AG04450 (cell line): ENCODE measurements around the gene FPR1. TPM values are rescaled to one million over a fixed set of nuclear protein-coding genes. Genes with fewer than 3 reads are reported as not detected.

Source experiments
- CTCF ChIA-PET: fragments of 300-600, 350-600 bp; formaldehyde crosslinking; extraction: SDS; loops from one replicate; lab custom pipeline; 2022; ENCODE audit warnings: antibody characterized with exemption, inconsistent platforms; lab: Charles Lee
- POLR2A ChIA-PET: fragments of 350-600 bp; formaldehyde crosslinking; extraction: SDS; loops from one replicate; lab custom pipeline; 2021; ENCODE audit warnings: antibody characterized with exemption, inconsistent platforms; lab: Yijun Ruan, JAX
- DNase-seq: peaks from one replicate; pipeline ENCODE4 v3.0.0-alpha.2; 2011; ENCODE audit warnings: low read depth, low spot score
- H3K27ac ChIP-seq: one replicate; pipeline ENCODE4 v1.5.1; 2012; ENCODE audit warnings: low read depth, low read length, control low read depth
- H3K27me3 ChIP-seq: one replicate; pipeline ENCODE4 v1.6.0; 2012; ENCODE audit warnings: low read length; ENCODE audit not compliant: control insufficient read depth, insufficient read depth
- H3K4me3 ChIP-seq: 2 replicates; pipeline ENCODE4 v1.5.1; 2011; ENCODE audit warnings: mild to moderate bottlenecking, low read depth, low read length, control low read depth
- H3K9me3 ChIP-seq: 2 replicates; pipeline ENCODE4 v1.5.1; 2012; ENCODE audit warnings: low read length; ENCODE audit not compliant: control insufficient read depth, insufficient read depth
- CTCF ChIP-seq: IDR thresholded peaks from 2 replicates; pipeline ENCODE4 v1.5.1; 2011; ENCODE audit warnings: low read depth, low read length, control low read depth, inconsistent platforms
- polyA plus RNA-seq: library from polyadenylated mRNA; depleted of rRNA; stranded (reverse); fragments of >200 nt; gene quantifications from 2 replicates; pipeline ENCODE4 v1.2.3, GENCODE V29; 2011

The FPR1 gene
- polyA plus RNA-seq, 1 experiment: not detected

GRCh38 chr19:51792932-51793331 lies 41.3 kb upstream of the FPR1 start:
- no peak for DNase-seq

GRCh38 chr19:51789061-51789795 lies 37.5 kb upstream of the FPR1 start:
- no peak for DNase-seq
- ChIA-PET POLR2A (no interaction called here), CTCF (interaction anchor here (1.5 kb wide), 1 partner anchor 11 kb away, joined by 4 read pairs; no protein-coding TSS in a partner anchor)
- Histone ChIP-seq H3K4me3 (no peak overlapping the region), H3K9me3 (peaks cover 4% of the 10 kb centered on the region), H3K27ac (no peak overlapping the region), H3K27me3 (no peaks in the 10 kb centered on the region)
- no peak for TF ChIP-seq CTCF

More at GRCh38 chr19:51792932-51793331, 41.3 kb upstream of the FPR1 start:
- no peak for TF ChIP-seq CTCF
- POLR2A ChIA-PET: no interaction called here
- Histone ChIP-seq H3K27ac (no peak overlapping the region), H3K27me3 (no peaks in the 10 kb centered on the region), H3K9me3 (peaks cover 4% of the 10 kb centered on the region), H3K4me3 (no peak overlapping the region)
- CTCF ChIA-PET: no interaction called here

- ChIA-PET POLR2A (no interaction called here), CTCF (no interaction called here)
- H3K27me3 ChIP-seq: no peaks in the 10 kb centered on the region
Observed at GRCh38 chr19:51788029-51788428, 36.4 kb upstream of the FPR1 start.

GRCh38 chr19:51786646-51787494 lies 35.2 kb upstream of the FPR1 start:
- no peak overlapping the region for H3K27ac ChIP-seq
- DNase-seq: no peak
- CTCF ChIA-PET: interaction anchor here (1.3 kb wide), 1 partner anchor 9 kb away, joined by 6 read pairs; no protein-coding TSS in a partner anchor
- H3K9me3 ChIP-seq: peaks cover 4% of the 10 kb centered on the region
- TF ChIP-seq CTCF: no peak
- POLR2A ChIA-PET: no interaction called here
- no peaks in the 10 kb centered on the region for H3K27me3 ChIP-seq
- no peak overlapping the region for H3K4me3 ChIP-seq

More at GRCh38 chr19:51788029-51788428, 36.4 kb upstream of the FPR1 start:
- no peak for DNase-seq
- no peak overlapping the region for H3K27ac ChIP-seq
- H3K9me3 ChIP-seq: peaks cover 4% of the 10 kb centered on the region
- TF ChIP-seq CTCF: no peak
- H3K4me3 ChIP-seq: no peak overlapping the region
